Right lobe of liver (tissue), 6 donors: ENCODE measurements around the gene HECW1. TPM values are rescaled to one million over a fixed set of nuclear protein-coding genes. Genes with fewer than 3 reads are reported as not detected.

Experiments
- ATAC-seq, 4 donors: fragments of 200-7000 bp; cut with Tn5 transposase; one replicate each; pipeline ENCODE4 v1.9.1; 2020; ENCODE audit warnings: mild to moderate bottlenecking in 4 of 4, moderate library complexity in 4 of 4
- DNase-seq, 3 donors: peaks; one replicate each; pipeline ENCODE4 v3.0.0-alpha.2; 2020
- H3K27ac ChIP-seq, 3 donors: fragments of 200-600 bp; one replicate each; pipeline ENCODE4 v1.8.0; 2022
- H3K27me3 ChIP-seq, 2 donors: fragments of 200-600 bp; one replicate each; pipeline ENCODE4 v1.8.0; 2022
- H3K36me3 ChIP-seq, 4 donors: fragments of 200-600 bp; sonication (generic) in 1 of 4; one replicate each; pipeline versions ENCODE4 v1.5.1 to v1.8.0; 2017 to 2022; ENCODE audit warnings: control low read depth in 1 of 4
- H3K4me1 ChIP-seq, 4 donors: fragments of 200-600 bp; sonication (generic) in 1 of 4; one replicate each; pipeline versions ENCODE4 v1.5.1 to v1.8.0; 2017 to 2022; ENCODE audit warnings: control low read depth in 1 of 4
- H3K4me3 ChIP-seq, 3 donors: fragments of 200-600 bp; one replicate each; pipeline ENCODE4 v1.8.0; 2022
- H3K9me3 ChIP-seq, 4 donors: fragments of 200-600 bp; sonication (generic) in 1 of 4; one replicate each; pipeline versions ENCODE4 v1.5.1 to v1.8.0; 2017 to 2022; ENCODE audit warnings: control low read depth in 1 of 4
- CTCF ChIP-seq, 4 donors: fragments of 200-600 bp in 3 of 4; fragments of 450-650 bp in 1 of 4; IDR thresholded peaks; one replicate each; pipeline versions ENCODE4 v1.5.1 to v1.8.0; 2016 to 2022; ENCODE audit warnings: antibody characterized with exemption in 4 of 4, mild to moderate bottlenecking in 2 of 4
- POLR2A ChIP-seq: fragments of 450-650 bp; IDR thresholded peaks from one replicate; pipeline ENCODE4 v1.6.1; 2017; ENCODE audit warnings: antibody characterized with exemption, mild to moderate bottlenecking
- WGBS: methylation state at CpG from one replicate; pipeline ENCODE4 v1.1.6; 2018; ENCODE audit warnings: low coverage, low lambda C conversion rate; ENCODE audit not compliant: insufficient coverage; ENCODE audit errors: missing lambda C conversion rate; 5-methylcytosine and 5-hydroxymethylcytosine counted together
- intact Hi-C, 2 donors: fragments of 100-400 bp; cut with DNase I; formaldehyde crosslinking; loops; one replicate each; pipeline versions ENCODE4 v1.11.2 to v1.14.1; 2022
- total RNA-seq, 6 experiments: library from RNA; depleted of rRNA in 2 of 6; stranded (reverse); fragments of >200 nt in 2 of 6; fragmentation: NEBNext Ultra II Directional in 3 of 6; extraction: Animal tissue kit (Norgen Biotek cat#: 25700) in 3 of 6; gene quantifications; one replicate each; pipeline versions ENCODE4 v1.1.0 to v1.2.4, GENCODE V29; 2016 to 2023
- donor health status: DM: no; HTN: yes; CAD: no.
- donor health status: DM: no; HTN: no; CAD: no.
- donor health status: DM: no; HTN: no; CAD: no.
- donor health status: DM: no; HTN: yes; CAD: no.
- donor health status: DM: no; HTN: yes; CAD: no.

Gene HECW1
- total RNA-seq, 6 experiments from 2014 or later: 0.02 to 0.87 (median 0.09) TPM; not detected in 1

- Histone ChIP-seq H3K27me3 (no peaks in the 10 kb centered on the region), H3K27ac (no peak overlapping the region), H3K4me3 (no peak overlapping the region), H3K36me3 (no peaks in the 10 kb centered on the region), H3K4me1 (no peaks in the 10 kb centered on the region), H3K9me3 (no peaks in the 10 kb centered on the region)
- intact Hi-C loops: no loop called here
- no peak for DNase-seq
- TF ChIP-seq CTCF (IDR thresholded peaks at IDR 0.05): no peak
- 79% methylated on average over 14 of the region's 14 CpGs for WGBS
- ATAC-seq: no peak
Observed at GRCh38 chr7:43076606-43077005, 35.8 kb upstream of the HECW1 start.

- H3K27ac ChIP-seq: no peak overlapping the region
- DNase-seq (no peak), ATAC-seq (no peak)
- no peaks in the 10 kb centered on the region for H3K4me1 ChIP-seq
- no peak overlapping the region for H3K4me3 ChIP-seq
- no peaks in the 10 kb centered on the region for H3K36me3 ChIP-seq
- intact Hi-C loops: no loop called here
- TF ChIP-seq CTCF (IDR thresholded peaks at IDR 0.05) (no peak), POLR2A (no peak)
- H3K9me3 ChIP-seq: no peaks in the 10 kb centered on the region
- WGBS: 84% methylated on average over 3 of the region's 9 CpGs
- no peaks in the 10 kb centered on the region for H3K27me3 ChIP-seq
Observed at GRCh38 chr7:43077285-43077684, 35.2 kb upstream of the HECW1 start.

GRCh38 chr7:43077732-43078391, 34.6 kb upstream of the HECW1 start:
- DNase-seq: no peak
- H3K4me1 ChIP-seq: no peaks in the 10 kb centered on the region
- intact Hi-C loops: no loop called here
- H3K36me3 ChIP-seq: no peaks in the 10 kb centered on the region
- no peak overlapping the region for H3K27ac ChIP-seq
- H3K9me3 ChIP-seq: no peaks in the 10 kb centered on the region
- TF ChIP-seq POLR2A: no peak
- no peak for TF ChIP-seq CTCF (IDR thresholded peaks at IDR 0.05)
- peak in 1 of 4 donors; percentile 45 for ATAC-seq
- WGBS: 34% methylated on average over 7 of the region's 7 CpGs
- no peak overlapping the region for H3K4me3 ChIP-seq
- H3K27me3 ChIP-seq: no peaks in the 10 kb centered on the region

- DNase-seq (no peak), ATAC-seq (no peak)
- TF ChIP-seq CTCF (IDR thresholded peaks at IDR 0.05) (no peak), POLR2A (no peak)
- H3K4me1 ChIP-seq: no peaks in the 10 kb centered on the region
- no peaks in the 10 kb centered on the region for H3K36me3 ChIP-seq
- intact Hi-C loops: no loop called here
- no peaks in the 10 kb centered on the region for H3K27me3 ChIP-seq
- no peak overlapping the region for H3K27ac ChIP-seq
- no peak overlapping the region for H3K4me3 ChIP-seq
- H3K9me3 ChIP-seq: no peaks in the 10 kb centered on the region
- 51% methylated on average over 4 of the region's 6 CpGs for WGBS
Observed at GRCh38 chr7:43078794-43079193, 33.7 kb upstream of the HECW1 start.

GRCh38 chr7:43081603-43082002, 30.8 kb upstream of the HECW1 start:
- 54% methylated on average over 4 of the region's 4 CpGs for WGBS
- H3K27me3 ChIP-seq: no peaks in the 10 kb centered on the region
- H3K9me3 ChIP-seq: no peaks in the 10 kb centered on the region
- no peak overlapping the region for H3K27ac ChIP-seq
- intact Hi-C loops: no loop called here
- DNase-seq (no peak), ATAC-seq (no peak)
- no peaks in the 10 kb centered on the region for H3K36me3 ChIP-seq
- no peak overlapping the region for H3K4me3 ChIP-seq
- TF ChIP-seq CTCF (IDR thresholded peaks at IDR 0.05): no peak
- no peak for TF ChIP-seq POLR2A
- H3K4me1 ChIP-seq: no peaks in the 10 kb centered on the region
